ENCODE results near the gene CXXC1.
"Not testable (repeated sequence)": the region's sequence is repeated elsewhere in the genome, so short reads cannot be mapped to it uniquely, and the experiment has no call there.

CXXC1 gene

DNA sequence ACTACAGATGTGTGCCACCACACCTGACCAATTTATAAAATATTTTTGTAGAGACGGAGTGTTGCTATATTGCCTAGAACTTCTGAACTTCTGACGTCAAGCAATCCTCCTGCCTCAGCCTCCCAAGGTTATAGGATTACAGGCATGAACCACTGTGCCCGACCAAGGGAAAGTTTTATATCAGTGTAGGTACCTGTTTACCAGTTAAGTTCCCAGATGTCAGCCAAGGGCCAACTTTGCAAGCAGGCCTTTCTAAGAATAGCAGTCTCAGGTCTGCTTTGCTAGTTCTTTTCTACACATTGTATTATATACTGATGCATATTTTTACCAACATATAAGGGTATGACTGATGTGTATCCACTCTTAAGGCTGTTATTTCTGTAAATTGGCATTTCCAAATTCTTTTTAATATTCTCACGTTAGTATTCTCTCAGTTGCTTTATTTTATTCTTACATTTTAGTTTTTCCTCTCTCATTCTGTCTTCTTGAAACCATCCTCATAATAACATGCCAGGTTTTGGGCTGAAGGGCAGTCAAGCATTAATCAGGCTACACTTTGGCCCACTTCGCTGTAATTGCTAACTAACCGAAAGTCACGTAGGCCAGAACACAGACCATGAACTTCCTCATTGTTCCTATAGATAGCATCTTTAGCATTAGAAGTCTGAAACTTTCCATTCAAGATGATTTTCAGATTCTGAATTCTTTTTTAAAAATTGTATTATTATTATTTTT lies 25.0 kb upstream of the CXXC1 start:
- peak overlapping the region; percentile 79 for H3K4me2 ChIP-seq (ENCODE audit: low read depth, low read length)

DNA sequence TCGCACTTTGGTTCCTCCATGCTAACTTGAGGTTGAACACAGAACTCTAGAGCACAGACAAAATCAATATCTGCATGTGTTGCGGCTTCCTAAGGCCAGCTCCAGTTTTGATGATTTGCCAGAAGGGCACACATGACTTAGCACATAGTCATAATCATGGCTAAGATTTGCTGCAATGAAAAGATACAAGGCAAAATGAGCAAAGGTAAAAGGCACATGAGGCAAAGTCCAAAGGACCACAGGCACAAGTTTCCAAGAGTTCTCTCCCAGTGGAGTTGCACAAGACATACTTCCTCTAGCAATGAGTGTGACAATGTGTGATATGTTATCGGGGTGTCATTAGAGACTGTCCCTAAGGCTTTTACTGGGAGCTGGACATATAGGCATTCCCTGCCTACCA lies 24.2 kb upstream of the CXXC1 start:
- Histone ChIP-seq H3F3A (ENCODE audit: insufficient read depth, low read length) (peaks cover 55% of the 10 kb centered on the region), H3K27ac (ENCODE audit: low read length) (peak overlapping the region; percentile 97), H3K4me3 (ENCODE audit: low read length) (no peak overlapping the region; the same call in 1 of the 2 replicates), H3K4me1 (ENCODE audit: low read length) (peaks cover 62% of the 10 kb centered on the region), H3K36me3 (replicated peaks; ENCODE audit: insufficient read depth, low read length) (no peaks in the 10 kb centered on the region), H3K27me3 (replicated peaks; ENCODE audit: insufficient read depth, low read length) (no peaks in the 10 kb centered on the region), H3K79me2 (ENCODE audit: low read length) (no peaks in the 10 kb centered on the region), H3K9ac (ENCODE audit: low read length) (peak overlapping the region; percentile 56), H3K4me2 (ENCODE audit: low read depth, low read length) (peak overlapping the region; percentile 79), H4K20me1 (ENCODE audit: insufficient read depth, low read length) (no peaks in the 10 kb centered on the region), H3K9me2 (replicated peaks; ENCODE audit: insufficient read depth, low read length) (no peaks in the 10 kb centered on the region), H2AFZ (ENCODE audit: low read length) (peak overlapping the region; percentile 39), H3K9me3 (replicated peaks; ENCODE audit: insufficient read depth, low read length) (no peaks in the 10 kb centered on the region)
- no peak for TF ChIP-seq CTCF (IDR thresholded peaks at IDR 0.05; ENCODE audit: low read length)
- DNase-seq = no peak

More for the DNA sequence above, 25.0 kb upstream of the CXXC1 start:
- no peaks in the 10 kb centered on the region for H3K9me3 ChIP-seq (replicated peaks; ENCODE audit: insufficient read depth, low read length)
- H3K36me3 ChIP-seq (replicated peaks; ENCODE audit: insufficient read depth, low read length) = no peaks in the 10 kb centered on the region
- no peaks in the 10 kb centered on the region for H3K9me2 ChIP-seq (replicated peaks; ENCODE audit: insufficient read depth, low read length)
- TF ChIP-seq EZH2phosphoT487 (IDR thresholded peaks at IDR 0.05; ENCODE audit: low read length) = no peak
- DNase-seq = peak; percentile 86
- H3K27ac ChIP-seq (ENCODE audit: low read length) = peak overlapping the region; percentile 97
- H3K4me1 ChIP-seq (ENCODE audit: low read length) = peaks cover 59% of the 10 kb centered on the region
- no peaks in the 10 kb centered on the region for H3K27me3 ChIP-seq (replicated peaks; ENCODE audit: insufficient read depth, low read length)
- no peaks in the 10 kb centered on the region for H4K20me1 ChIP-seq (ENCODE audit: insufficient read depth, low read length)
- H2AFZ ChIP-seq (ENCODE audit: low read length) = peak overlapping the region; percentile 39; the same call in 1 of the 2 replicates
- peak overlapping the region; percentile 56 for H3K9ac ChIP-seq (ENCODE audit: low read length)
- peak overlapping the region; percentile 23; the same call in 1 of the 2 replicates for H3K4me3 ChIP-seq (ENCODE audit: low read length)
- H3F3A ChIP-seq (ENCODE audit: insufficient read depth, low read length) = peaks cover 52% of the 10 kb centered on the region
- no peaks in the 10 kb centered on the region for H3K79me2 ChIP-seq (ENCODE audit: low read length)

GRCh38 chr18:50310080-50310479 lies 22.6 kb upstream of the CXXC1 start:
- Histone ChIP-seq H3K9me2 (replicated peaks; ENCODE audit: insufficient read depth, low read length) (no peaks in the 10 kb centered on the region), H3K4me2 (ENCODE audit: low read depth, low read length) (no peak overlapping the region), H3K4me1 (ENCODE audit: low read length) (peaks cover 48% of the 10 kb centered on the region), H3K27me3 (replicated peaks; ENCODE audit: insufficient read depth, low read length) (0 out of 2 replicates have a peak, but pooled peaks cover 7% of the 10 kb centered on the region), H3F3A (ENCODE audit: insufficient read depth, low read length) (peaks cover 46% of the 10 kb centered on the region), H2AFZ (ENCODE audit: low read length) (no peak overlapping the region), H4K20me1 (ENCODE audit: insufficient read depth, low read length) (no peaks in the 10 kb centered on the region), H3K4me3 (ENCODE audit: low read length) (no peak overlapping the region), H3K9ac (ENCODE audit: low read length) (no peak overlapping the region), H3K79me2 (ENCODE audit: low read length) (no peaks in the 10 kb centered on the region), H3K27ac (ENCODE audit: low read length) (no peak overlapping the region), H3K9me3 (replicated peaks; ENCODE audit: insufficient read depth, low read length) (no peaks in the 10 kb centered on the region), H3K36me3 (replicated peaks; ENCODE audit: insufficient read depth, low read length) (no peaks in the 10 kb centered on the region)
- TF ChIP-seq EZH2phosphoT487 (IDR thresholded peaks at IDR 0.05; ENCODE audit: low read length) = no peak
- TF ChIP-seq CTCF (IDR thresholded peaks at IDR 0.05; ENCODE audit: low read length) = no peak
- TF ChIP-seq EZH2 (optimal IDR thresholded peaks at IDR 0.05; ENCODE audit: low read depth, low read length) = no peak
- no peak for DNase-seq

DNA sequence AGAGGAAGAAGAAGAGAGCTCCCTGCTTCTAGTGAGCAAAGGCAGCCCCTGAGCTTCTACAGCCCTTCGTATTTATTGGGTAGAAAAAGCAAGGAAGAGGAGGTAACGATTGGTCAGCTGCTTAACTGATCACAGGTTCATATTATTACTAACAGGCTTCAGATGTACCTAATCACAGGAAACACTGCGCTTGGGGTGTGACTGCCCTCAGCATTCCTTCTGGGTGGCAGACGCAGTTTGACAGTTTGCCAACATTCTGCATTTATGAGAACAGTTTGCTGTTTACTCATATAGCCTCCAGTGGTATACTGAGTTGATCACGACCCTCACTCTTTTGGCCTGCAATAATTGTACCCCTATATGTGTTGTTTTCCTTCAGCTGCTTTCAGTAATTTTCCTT lies 21.4 kb upstream of the CXXC1 start:
- Histone ChIP-seq H3F3A (ENCODE audit: insufficient read depth, low read length) (peaks cover 39% of the 10 kb centered on the region), H3K4me3 (ENCODE audit: low read length) (peak overlapping the region; percentile 69; the same call in 1 of the 2 replicates), H3K27ac (ENCODE audit: low read length) (peak overlapping the region; percentile 68; the same call in 1 of the 2 replicates), H3K4me1 (ENCODE audit: low read length) (peaks cover 36% of the 10 kb centered on the region), H3K4me2 (ENCODE audit: low read depth, low read length) (peak overlapping the region; percentile 91; the same call in 1 of the 2 replicates), H3K9ac (ENCODE audit: low read length) (peak overlapping the region; percentile 56; the same call in 1 of the 2 replicates)
- not testable (repeated sequence) for H2AFZ ChIP-seq (ENCODE audit: low read length); DNase-seq; H3K27me3 ChIP-seq (replicated peaks; ENCODE audit: insufficient read depth, low read length); H3K36me3 ChIP-seq (replicated peaks; ENCODE audit: insufficient read depth, low read length); H4K20me1 ChIP-seq (ENCODE audit: insufficient read depth, low read length); H3K9me3 ChIP-seq (replicated peaks; ENCODE audit: insufficient read depth, low read length); H3K9me2 ChIP-seq (replicated peaks; ENCODE audit: insufficient read depth, low read length); H3K79me2 ChIP-seq (ENCODE audit: low read length)
